ENCODE results near the gene JAM3.
"Not testable (repeated sequence)": the region's sequence is repeated elsewhere in the genome, so short reads cannot be mapped to it uniquely, and the experiment has no call there.

JAM3 gene

DNA sequence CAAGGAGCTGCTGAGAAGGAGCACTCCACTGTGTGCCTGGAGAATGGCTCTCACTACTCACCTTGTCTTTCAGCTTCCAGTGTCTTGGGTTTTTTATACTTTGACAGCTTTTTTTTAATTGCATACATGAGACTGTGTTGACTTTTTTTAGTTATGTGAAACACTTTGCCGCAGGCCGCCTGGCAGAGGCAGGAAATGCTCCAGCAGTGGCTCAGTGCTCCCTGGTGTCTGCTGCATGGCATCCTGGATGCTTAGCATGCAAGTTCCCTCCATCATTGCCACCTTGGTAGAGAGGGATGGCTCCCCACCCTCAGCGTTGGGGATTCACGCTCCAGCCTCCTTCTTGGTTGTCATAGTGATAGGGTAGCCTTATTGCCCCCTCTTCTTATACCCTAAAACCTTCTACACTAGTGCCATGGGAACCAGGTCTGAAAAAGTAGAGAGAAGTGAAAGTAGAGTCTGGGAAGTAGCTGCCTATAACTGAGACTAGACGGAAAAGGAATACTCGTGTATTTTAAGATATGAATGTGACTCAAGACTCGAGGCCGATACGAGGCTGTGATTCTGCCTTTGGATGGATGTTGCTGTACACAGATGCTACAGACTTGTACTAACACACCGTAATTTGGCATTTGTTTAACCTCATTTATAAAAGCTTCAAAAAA lies 82.3 kb downstream of the JAM3 start:
- no peak for DNase-seq

DNA sequence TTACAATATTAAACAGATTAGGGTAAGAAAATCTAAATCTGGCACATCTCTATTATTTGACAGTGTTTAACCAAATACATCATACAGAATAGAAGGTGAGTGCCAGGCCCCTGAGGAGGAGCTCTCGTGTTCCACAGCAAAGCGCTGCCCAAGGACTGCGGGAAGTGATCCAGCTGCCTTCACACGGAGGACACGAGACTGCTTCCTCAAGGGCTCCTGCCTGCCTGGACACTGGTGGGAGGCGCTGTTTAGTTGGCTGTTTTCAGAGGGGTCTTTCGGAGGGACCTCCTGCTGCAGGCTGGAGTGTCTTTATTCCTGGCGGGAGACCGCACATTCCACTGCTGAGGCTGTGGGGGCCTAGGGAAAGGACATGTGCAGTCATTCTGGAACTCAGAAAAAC lies 83.8 kb downstream of the JAM3 start:
- no peak for DNase-seq

DNA sequence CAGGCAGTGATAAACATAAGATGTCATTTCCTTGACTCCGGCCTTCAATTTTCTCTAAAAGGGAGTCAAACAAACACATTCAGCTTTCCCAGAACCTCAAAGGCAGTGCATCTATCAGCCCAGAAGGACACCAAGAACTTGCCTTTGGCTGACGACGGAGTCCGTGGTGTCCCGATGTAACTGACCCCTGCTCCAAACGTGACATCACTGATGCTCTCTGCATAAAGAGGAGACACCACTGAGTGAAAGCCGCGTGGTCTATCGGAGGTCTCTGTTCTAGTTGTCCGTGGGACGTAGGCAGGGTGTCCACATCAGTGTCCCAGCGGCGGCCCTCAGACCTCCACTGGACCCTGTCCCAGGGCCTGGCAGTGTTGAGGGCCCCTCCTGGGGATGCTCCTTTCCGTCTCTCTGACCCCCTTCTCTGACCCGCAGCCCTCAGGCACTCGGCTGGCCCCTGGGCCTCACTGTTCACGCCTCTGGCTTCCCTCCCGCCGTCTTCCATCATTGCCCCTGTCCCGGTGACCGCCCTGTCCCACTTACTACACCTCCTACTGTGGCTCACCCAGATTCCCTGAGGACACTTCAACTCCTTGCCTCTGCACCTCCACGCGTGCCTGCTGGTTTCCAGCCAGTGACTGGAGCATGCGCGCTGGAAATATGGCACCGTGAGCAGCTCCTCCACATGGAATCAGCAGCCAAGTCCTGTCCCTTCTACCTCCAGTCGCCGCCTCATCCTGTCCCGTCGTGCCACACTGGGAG lies 84.5 kb downstream of the JAM3 start:
- DNase-seq, result no peak

DNA sequence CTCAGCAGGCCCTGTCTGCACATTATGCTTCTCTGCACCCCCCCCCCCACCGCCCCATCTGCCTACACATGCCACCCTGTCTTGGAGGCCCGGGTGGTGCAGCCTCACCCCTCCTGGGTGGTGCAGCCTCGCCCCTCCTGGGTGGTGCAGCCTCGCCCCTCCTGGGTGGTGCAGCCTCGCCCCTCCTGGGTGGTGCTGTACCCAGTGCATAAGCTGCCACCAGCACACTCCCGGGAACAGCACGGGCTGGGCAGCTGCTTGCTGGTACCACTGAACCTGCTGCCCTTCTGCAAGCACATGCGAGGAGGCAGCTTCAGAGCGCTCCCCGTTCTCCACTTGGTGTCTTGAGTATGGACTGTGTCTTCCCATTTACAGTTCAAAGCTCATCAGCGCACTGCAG lies 85.6 kb downstream of the JAM3 start:
- DNase-seq, result no peak

DNA sequence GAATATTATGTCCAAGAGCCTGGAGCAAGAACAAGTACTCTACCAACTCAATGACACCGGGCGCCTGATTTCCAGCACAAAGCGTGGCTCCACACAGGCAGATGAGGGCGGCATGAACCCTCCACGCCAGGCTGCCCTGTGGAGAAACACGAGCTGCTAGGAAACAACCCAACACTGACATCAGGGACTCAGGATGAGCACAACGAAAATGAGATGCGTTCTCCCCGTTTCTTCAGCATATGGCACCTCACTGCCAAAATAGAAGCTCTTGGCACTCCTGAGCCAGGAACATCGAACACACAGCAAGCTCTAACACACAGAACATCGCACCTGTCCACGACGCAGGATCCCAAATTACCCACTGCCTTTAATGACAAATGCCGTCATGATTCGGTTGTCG lies 86.6 kb downstream of the JAM3 start:
- DNase-seq, result no peak

DNA sequence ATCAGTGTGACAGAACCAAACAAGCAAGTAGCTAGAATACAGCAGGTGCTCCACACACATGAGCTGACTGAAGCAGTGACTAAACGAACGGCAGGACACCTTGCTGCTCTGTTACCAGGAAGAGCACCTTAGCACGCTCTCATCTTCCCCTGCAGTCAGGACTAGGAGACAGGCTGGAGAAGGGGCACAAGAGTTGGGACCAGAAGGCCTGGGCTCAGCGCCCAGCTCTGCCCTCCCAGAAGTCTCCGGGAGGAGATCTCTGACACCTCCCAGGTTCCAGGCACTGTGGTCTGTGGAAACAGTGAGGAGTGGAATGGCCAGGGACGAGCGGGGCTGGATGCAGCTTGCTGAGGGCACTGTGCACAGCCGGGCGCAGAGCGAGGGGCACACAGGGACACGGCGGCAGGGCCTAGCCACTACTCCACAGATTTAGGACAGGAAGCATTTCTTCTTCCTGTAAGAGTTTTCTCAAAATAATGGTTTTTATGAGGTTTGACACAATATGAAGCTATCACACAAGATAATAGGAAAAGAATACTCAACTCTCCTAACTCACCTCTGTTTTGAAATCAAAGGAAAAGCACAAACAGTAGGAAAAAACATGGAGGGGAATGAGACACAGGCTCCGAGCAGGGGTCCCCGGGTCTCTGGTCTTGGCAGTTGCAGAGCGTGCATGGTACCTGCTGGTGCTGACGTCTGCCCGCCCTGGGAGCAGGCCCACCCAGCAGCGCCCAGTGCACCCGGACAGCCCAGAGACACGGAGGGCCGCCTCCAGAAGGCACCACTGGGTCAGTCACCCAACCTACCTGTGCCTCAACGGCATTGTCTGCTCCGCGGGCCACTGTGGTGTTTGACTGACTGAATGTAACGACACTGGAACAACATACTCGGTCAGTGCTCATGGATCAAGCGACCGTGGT lies 87.3 kb downstream of the JAM3 start:
- DNase-seq, result no peak

DNA sequence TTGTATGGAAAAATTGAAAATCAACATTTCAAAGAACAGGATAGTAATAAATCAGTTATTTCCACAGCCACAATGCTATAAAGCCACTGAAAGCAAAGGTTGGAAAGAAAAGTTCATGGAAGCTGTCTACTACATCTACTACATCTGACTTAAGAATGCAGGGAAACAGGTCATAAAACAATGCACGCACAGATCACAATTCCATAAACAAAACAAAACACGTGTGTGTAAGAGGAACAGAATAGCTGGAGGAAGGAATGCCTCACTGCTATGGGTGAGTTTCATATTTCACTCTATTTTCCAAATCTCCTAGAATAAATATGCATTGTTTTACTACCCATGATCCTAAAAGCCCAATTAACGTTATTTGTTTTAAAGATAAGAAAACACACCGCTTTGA lies 88.6 kb downstream of the JAM3 start:
- no peak for DNase-seq

DNA sequence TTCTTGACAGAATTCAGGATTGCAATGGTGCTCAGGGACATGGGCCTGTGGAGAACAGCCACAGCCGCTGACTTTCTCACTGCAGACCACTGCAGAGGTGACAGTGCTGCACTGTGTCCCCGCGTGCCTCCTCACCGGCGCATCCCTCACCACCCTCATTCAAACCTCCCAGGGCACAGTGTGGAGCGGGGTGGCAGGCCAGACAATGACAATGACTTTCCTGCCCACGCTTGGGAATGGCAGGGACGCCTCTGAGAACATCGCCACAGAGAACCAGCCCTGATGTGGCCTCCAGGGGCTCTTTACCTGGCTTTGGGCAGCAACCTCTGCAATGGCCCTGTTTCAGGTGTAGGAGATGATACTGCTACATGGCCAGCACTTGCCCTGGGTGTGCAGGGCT lies 89.2 kb downstream of the JAM3 start:
- no peak for DNase-seq

DNA sequence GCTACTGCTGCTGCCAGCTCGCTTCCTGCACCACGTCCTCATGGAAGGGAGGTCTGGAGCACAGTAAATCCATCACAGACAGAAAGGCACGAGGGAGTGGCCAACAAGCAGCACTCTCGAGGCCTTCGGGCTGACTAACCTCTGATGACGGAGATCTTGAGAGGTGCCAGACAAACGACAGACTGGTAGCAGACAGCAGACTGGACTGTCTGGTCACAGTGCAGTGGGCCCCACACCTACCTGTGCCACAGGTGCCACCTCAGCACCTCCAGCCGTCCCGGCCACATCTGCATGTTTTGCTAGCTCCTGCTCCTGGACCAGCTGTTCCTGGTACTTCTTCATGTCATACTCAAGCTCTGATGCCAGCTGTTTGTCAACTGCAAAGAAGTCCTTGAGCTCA lies 90.8 kb downstream of the JAM3 start:
- no peak for DNase-seq

DNA sequence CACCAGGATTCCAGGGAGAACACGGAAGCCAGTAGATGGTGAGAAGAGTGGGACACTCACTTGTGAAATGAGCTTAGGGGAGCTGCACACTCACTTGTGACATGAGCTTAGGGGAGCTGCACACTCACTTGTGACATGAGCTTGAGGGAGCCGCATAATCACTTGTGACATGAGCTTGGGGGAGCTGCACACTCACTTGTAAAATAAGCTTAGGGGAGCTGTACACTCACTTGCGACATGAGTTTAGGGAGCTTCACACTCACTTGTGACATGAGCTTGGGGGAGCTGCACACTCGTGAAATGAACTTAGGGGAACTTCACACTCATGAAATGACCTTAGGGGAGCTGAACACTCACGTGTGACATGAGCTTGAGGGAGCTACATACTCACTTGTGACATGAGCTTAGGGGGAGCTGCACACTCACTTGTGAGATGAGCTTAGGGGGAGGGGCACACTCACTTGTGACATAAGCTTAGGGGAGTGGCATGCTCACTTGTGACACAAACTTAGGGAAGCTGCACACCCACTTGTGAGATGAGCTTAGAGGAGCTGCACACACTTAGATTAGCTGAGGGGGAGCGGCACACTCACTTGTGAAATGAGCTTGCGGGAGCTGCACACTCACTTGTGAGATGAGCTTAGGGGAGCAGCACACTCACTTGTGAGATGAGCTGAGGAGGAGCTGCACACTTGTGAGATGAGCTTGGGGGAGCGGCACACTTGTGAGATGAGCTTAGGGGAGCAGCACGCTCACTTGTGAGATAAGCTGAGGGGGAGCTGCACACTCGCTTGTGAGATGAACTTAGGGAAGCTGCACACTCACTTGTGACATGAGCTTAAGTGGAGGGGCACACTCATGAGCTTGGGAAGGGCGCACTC lies 95.9 kb downstream of the JAM3 start:
- no peak for DNase-seq

DNA sequence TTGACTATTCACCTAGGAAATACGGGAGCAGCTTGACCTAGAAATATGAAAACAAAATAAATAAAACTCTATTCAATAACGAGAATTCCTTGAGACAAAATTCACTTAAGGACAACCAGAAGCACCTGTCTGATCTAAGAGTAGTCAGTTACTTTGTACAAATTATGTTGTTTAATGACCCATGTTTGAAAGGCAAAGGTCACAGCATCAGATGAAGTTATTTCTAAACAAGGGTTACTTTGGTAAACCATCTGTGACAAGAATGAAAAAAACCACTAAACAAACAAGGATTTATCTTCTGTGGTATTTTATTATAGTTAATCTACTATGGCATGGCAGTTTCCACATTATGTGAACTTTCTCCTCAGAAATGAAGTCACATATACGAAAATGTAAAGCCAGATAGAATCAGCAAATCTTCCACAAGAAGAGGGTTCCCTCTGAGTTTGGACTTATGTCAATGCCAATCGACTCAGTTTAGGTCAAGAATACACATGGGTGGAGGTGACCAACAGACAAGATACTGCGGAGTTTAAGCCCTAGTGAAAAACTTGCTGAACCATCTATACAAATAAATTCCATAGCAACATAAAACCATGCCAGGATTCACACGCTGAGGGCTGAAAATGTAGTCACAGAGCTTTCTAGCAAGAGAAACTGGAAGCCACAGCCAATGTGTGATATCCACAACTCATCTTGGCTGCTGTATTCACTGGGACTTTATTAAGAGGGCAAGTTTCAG lies 101.5 kb downstream of the JAM3 start:
- DNase-seq, result no peak

DNA sequence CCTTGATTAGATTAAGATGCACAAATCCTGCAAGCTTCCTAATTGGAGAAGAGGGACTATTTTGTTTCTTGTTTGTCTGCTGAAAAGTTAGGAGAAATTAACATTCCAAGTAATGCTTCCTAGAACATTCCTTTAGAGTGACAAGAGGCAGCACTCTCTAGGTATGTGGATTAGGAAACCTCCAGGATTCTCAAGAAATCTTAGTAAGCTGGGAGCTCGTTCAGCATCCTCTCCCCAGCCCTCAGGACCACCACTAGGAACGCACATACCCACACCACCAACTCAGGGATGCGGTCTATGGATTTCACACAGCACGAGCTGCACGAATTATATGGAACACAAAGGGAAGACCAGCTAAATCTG lies 102.0 kb downstream of the JAM3 start:
- no peak for DNase-seq

DNA sequence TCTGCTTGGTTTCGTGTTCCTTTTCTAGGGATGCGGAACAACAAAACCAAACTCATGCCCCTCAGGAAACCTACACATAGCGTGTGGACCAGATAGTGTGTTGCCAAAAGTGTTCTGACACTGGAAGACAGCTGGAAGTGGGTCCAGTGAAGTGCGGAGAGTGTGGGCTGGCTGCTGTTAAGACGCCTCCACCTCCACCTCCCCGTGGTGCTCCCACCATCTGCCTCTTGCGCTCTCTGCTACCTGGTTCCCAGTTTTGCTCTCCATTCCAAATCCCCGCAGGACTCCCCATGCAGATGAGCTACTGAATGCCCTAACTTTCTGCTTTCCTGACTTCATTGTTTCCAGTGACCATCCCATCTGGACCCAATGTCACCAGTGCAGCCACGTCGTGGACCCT lies 103.1 kb downstream of the JAM3 start:
- no peak for DNase-seq

DNA sequence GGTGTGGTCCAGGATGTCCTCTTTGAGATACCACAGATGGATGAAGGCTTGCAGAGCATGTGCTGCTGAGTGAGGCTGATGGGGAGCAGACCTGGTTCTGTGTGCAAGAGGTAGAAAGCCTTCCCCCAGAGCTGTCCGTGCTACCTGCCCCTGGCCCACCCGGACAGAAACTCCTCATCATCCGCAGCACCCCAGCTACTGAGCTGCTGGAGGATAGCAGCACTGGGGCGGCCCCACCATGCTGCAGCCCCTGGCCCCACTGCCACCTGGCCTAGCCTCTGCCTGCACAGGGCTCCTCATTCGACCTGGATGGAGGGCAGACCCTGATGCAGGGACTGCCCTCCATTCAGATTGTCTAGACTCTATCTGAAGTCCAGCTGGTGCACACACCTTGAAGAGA lies 104.4 kb downstream of the JAM3 start:
- no peak for DNase-seq

DNA sequence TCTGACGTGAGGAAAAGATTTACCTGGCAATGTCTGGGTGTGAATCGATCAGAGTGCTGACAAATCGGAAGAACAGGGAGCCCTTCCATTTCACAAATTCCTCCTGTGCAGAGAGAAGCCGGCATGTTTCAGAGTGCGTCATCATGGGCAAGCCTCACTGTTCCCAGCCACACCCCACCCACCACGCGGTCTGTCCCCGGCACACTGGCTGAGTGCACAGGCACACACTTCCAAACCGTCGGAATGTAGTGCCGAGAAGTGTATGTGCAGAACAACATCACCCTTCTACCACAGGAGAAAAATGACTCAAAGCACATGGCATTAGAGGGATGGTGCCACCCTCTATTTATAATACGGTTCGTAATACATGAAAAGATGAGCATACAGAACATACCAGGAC lies 107.4 kb downstream of the JAM3 start:
- no peak for DNase-seq

DNA sequence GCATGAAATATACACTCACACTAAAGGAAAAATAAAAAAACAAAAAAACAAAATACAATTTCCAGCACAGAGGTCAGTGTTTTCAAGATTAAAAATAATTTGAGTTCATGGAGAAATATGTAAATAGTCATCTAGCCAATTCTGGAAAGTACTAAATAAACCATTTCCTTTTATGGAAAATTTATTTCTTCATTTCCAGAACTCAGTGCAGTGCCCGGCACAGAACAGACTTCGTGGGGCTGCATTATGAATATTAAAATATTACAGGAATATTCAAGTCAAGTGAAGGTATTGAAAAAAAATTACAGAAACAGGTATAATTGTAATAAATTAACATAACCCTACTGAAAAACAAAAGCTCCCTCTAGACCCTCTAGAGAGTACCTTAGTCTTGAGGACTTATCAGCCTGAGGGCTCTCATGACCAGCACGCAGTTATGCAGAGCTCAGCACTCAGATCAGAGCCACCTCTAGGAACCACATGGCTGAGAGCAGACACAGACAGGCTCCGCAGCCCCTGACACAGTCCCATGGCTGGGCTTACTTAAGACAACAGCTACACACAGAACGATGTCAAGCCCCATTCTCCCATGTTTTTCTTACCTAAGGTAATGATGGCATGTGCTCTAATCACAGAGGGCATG lies 109.3 kb downstream of the JAM3 start:
- DNase-seq, result no peak

DNA sequence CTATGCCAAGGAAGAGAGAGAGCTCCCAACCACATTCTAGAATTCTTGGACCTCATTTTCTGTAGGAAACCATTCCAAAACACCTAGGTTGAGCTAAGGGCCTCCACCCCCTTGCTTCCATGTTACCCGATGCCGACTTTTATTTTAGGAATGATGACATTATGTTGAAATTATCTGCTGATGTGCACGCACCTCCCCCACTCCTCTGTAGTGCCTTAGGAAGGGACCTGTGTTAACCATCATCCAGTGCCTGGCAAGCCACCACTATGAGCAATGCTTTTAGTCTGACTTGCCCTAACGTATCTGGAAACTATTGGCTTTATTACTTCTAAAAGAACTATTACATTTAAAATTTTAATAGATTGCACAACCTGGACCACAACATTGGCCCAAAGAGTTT lies 112.8 kb downstream of the JAM3 start:
- DNase-seq, result no peak

DNA sequence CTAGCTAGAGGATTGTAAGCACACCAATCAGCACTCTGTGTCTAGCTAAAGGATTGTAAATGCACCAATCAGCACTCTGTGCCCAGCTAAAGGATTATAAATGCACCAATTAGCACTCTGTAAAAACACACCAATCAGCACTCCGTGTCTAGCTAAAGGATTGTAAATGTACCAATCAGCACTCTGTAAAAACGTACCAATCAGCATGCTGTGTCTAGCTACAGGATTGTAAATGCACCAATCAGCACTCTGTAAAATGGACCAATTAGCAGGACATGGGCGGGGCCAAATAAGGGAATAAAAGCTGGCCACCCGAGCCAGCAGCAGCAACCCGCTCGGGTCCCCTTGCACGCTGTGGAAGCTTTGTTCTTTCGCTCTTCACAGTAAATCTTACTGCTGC lies 119.2 kb downstream of the JAM3 start:
- DNase-seq, result not testable (repeated sequence)

DNA sequence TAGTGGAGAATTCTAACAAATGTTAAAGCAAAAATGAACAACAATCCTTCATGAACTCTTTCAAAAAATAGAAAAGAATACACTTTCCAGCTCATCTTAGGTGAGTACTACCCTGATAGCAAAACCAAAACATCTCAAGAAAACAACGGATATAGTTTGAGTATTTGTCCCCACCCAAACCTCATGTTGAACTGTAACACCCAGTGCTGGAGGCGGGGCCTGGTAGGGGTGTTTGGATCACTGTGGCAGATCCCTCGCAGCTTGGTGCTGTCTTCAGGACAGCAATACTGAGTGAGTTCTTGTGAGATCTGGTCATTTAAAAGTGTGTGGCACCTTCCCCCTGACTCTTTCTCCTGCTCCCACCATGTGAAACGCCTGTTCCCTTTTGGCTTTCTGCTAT lies 127.9 kb downstream of the JAM3 start:
- DNase-seq, result no peak

DNA sequence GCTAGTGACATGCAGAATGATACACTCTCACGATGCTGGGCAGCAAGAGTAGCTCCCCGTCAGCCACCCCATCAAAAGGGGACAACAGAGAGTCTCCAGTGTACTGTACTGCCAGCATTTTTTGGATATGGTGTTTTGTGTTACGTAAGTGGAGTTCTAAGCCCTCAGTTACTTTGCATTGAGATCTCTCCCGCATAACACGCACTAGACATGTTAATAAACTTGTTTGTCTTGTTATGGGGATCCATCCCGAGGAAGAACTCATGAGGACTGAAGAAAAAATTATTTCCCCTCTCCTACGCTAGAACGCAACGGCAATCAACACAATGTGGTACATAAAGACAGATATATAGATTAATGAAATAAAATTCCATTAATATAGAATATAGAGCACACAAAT lies 130.7 kb downstream of the JAM3 start:
- no peak for DNase-seq

DNA sequence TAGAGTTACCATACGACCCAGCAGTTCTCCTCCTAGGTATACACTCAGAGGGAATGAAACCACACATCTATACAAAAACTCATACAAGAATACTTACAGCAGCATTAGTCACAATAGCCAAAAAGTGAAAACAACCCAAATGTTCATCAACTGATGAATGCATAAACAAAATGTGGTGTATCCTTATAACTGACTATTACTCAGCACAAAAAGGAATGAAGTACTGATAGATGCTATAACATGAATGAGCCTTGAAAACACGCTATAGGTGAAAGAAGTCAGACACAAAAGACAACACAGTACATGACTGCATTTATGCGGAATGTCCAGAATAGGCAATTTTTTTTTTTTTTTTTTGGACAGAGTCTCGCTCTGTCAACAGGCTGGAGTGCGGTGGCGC lies 131.8 kb downstream of the JAM3 start:
- DNase-seq, result no peak
